Cardiac muscle cell (in vitro differentiated cells and primary cell): Measurements from ENCODE around the gene MPP1. TPM values are rescaled to one million over a fixed set of nuclear protein-coding genes. Genes with fewer than 3 reads are reported as not detected.
A peak's percentile ranks its signal among the peaks of the same experiment; 100 is the strongest.

ENCODE experiments used
- DNase-seq, 2 donors: peaks; one replicate each; pipeline versions ENCODE4 v3.0.0 to v3.0.0-alpha.2; 2010 to 2017; ENCODE audit warnings: low read depth in 1 of 2, low spot score in 1 of 2
- H3K27ac ChIP-seq: fragments of 200-600 bp; sonication (generic); 2 replicates; pipeline ENCODE4 v1.5.1; 2016
- H3K27me3 ChIP-seq: fragments of 200-600 bp; sonication (generic); 2 replicates; pipeline ENCODE4 v1.6.0; 2016; ENCODE audit warnings: control low read depth
- H3K36me3 ChIP-seq: fragments of 200-600 bp; sonication (generic); 2 replicates; pipeline ENCODE4 v1.5.1; 2016; ENCODE audit warnings: control low read depth
- H3K4me1 ChIP-seq: fragments of 200-600 bp; sonication (generic); 2 replicates; pipeline ENCODE4 v1.8.1; 2017; ENCODE audit warnings: low read depth, mild to moderate bottlenecking, mixed run types
- H3K4me3 ChIP-seq: fragments of 200-600 bp; sonication (generic); 2 replicates; pipeline ENCODE4 v1.5.1; 2016; ENCODE audit warnings: mild to moderate bottlenecking
- H3K9me3 ChIP-seq: fragments of 200-600 bp; sonication (generic); 2 replicates; pipeline ENCODE4 v1.5.1; 2017; ENCODE audit warnings: low read depth, mild to moderate bottlenecking, control low read depth
- polyA plus RNA-seq: library from polyadenylated mRNA; unstranded; fragments of >200 nt; fragmentation: Nextera tagmentation; extraction: Ambion mirVana; gene quantifications from 2 replicates; pipeline ENCODE4 v1.2.1, GENCODE V29; 2016
- total RNA-seq: library from RNA; depleted of rRNA; stranded (reverse); fragments of >200 nt; gene quantifications from 2 replicates; pipeline ENCODE4 v1.2.3, GENCODE V29; 2016
- TF ChIP-seq, protein P1 (sequence below): IDR thresholded peaks from 2 replicates; pipeline ENCODE4 v1.5.1; 2012; ENCODE audit warnings: low read depth, mild to moderate bottlenecking, low read length

The MPP1 gene
- total and polyA plus RNA-seq, 2 experiments from 2014 or later: 22.5 to 28.5 TPM

DNA sequence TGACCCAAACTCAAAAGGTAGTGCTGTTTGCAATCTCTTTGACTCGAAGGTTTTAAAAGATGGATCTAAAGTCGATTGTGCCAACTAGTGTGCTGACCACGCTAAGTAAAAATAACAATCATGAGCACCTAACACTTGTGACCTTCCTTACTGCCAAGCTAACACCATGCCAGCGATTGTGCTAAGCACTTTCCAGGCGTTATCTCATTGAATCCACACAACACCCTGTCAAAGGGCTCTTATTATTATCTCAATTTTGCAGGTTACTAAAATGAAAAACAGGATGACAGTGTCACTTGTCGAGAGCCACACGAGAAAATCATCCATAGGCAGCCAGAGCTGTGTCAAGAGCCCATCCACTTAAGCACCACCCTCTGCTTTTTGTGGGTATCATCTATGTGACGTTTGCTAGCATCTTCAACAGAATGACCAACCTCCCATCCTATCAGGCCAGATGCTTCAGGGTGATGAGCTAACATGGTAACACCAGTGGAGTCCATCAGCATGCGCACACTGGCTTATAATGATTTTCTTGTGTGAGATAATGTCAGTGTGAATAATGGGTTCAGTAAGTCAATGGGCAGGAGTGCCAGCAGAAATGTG, 53.5 kb downstream of the MPP1 start:
- Histone ChIP-seq H3K27me3 (peaks cover 9% of the 10 kb centered on the region), H3K9me3 (no peaks in the 10 kb centered on the region), H3K4me1 (peaks cover 6% of the 10 kb centered on the region), H3K27ac (no peak overlapping the region), H3K36me3 (no peaks in the 10 kb centered on the region), H3K4me3 (no peak overlapping the region)
- DNase-seq: peak in 1 of 2 donors; percentile 29
- TF ChIP-seq, protein P1, sequence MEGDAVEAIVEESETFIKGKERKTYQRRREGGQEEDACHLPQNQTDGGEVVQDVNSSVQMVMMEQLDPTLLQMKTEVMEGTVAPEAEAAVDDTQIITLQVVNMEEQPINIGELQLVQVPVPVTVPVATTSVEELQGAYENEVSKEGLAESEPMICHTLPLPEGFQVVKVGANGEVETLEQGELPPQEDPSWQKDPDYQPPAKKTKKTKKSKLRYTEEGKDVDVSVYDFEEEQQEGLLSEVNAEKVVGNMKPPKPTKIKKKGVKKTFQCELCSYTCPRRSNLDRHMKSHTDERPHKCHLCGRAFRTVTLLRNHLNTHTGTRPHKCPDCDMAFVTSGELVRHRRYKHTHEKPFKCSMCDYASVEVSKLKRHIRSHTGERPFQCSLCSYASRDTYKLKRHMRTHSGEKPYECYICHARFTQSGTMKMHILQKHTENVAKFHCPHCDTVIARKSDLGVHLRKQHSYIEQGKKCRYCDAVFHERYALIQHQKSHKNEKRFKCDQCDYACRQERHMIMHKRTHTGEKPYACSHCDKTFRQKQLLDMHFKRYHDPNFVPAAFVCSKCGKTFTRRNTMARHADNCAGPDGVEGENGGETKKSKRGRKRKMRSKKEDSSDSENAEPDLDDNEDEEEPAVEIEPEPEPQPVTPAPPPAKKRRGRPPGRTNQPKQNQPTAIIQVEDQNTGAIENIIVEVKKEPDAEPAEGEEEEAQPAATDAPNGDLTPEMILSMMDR: no peak

DNA sequence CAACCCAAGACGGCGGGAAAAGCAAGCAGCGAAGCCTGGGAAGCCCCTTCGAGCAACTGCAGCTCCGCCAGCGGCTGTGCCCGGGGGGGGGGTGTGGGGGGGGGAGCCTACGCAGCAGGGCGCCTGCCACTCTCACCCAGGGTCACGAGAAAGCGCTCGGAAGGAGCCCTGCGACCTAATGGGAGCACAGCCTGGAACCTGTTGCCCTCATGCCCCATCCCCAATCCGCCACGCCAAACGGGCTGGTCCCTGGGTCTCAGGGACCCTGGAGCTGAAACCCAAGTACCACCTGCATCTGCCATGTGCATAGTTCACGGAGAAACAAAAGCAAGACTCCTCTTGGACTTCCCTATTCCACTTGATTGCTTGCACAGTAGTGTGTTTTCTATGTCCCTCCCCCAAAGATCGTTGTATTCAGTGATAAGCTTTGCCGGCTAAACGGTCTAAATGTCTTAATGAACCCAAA, 54.0 kb downstream of the MPP1 start:
- Histone ChIP-seq H3K4me1 (peaks cover 6% of the 10 kb centered on the region), H3K4me3 (no peak overlapping the region), H3K27ac (no peak overlapping the region), H3K27me3 (peaks cover 9% of the 10 kb centered on the region), H3K36me3 (no peaks in the 10 kb centered on the region), H3K9me3 (no peaks in the 10 kb centered on the region)
- TF ChIP-seq, protein P1: no peak
- DNase-seq: peak in 1 of 2 donors; percentile 9

DNA sequence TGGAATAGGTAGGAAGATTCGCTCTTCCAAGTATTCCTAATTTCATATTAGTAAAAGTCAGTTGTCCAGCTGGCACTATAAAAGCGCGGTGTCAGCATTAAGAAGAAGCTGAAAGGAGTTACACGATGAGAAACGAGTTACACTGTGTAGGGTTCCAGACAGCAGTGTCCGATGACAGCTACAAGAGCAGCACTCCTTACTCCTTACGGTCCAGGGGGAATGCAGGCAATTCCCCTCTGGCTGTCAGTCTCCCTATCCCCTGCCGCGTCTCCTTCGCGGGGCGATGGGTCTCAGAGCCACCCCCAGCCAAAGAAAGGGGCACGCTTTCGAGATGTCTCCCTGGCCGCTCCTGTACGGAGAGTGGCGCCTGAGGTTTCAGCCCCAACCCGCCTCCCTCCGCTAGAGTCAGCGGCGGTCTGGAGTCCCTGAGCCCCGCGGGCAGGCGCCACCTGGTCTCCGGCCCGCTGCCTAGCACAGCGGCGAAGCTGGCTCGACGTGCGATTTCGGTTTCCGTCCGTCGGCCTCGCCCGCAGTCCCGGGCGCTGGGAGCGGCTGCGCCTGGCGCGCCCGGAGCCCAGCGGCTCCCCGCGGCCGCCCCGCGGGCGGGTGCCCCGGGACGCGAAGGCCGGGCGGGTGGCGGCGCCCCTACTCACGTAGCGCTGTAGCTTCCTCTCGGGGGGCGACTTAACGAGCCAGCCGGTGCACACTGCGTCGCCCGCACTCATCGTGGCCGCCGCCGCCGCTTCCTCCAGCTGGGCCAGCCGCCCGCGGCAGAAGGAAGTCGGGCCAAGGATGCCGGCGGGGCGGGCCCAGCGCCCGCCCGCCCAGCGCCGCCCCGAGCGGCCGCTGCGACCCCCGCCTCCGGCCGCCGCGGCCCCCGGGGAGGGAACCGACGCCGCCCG, 54.7 kb downstream of the MPP1 start, which contains the start of gene GAB3:
Gene GAB3, minus strand, starts transcription at position 777 of the 902 bp plus-strand sequence. Its CDS starts 52 bp downstream, at position 725.
- Histone ChIP-seq H3K9me3 (no peaks in the 10 kb centered on the region), H3K27ac (peak within 1 kb of the TSS; percentile 77), H3K27me3 (peaks cover 9% of the 10 kb centered on the region), H3K4me3 (no peak within 1 kb of the TSS), H3K4me1 (peaks cover 6% of the 10 kb centered on the region), H3K36me3 (no peaks in the 10 kb centered on the region)
- peak; percentile 35 to 77 for DNase-seq
- TF ChIP-seq, protein P1: no peak

DNA sequence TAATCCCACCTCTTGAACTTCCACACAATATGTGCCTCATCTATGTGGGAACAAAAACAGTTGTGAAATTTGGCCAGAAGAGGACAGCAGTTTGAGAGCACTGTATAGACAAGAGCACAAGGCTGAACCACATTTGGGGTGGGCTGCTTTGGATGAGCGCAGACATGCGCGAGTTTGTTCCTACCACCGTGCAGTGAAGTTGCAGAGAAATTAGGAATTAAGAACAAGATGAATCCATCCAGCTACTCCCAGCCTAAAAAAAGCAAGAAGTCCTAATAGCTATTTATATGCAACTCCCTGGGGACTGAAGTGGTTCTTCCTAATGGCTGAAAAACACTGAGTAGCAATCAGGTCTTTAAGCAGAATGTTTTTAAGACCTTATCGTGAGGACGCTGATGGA, 55.4 kb downstream of the MPP1 start:
- Histone ChIP-seq H3K9me3 (no peaks in the 10 kb centered on the region), H3K36me3 (no peaks in the 10 kb centered on the region), H3K4me3 (no peak overlapping the region), H3K27ac (no peak overlapping the region), H3K27me3 (peaks cover 9% of the 10 kb centered on the region), H3K4me1 (peaks cover 6% of the 10 kb centered on the region)
- DNase-seq: peak in 1 of 2 donors; percentile 46
- TF ChIP-seq, protein P1: peak; percentile 4

DNA sequence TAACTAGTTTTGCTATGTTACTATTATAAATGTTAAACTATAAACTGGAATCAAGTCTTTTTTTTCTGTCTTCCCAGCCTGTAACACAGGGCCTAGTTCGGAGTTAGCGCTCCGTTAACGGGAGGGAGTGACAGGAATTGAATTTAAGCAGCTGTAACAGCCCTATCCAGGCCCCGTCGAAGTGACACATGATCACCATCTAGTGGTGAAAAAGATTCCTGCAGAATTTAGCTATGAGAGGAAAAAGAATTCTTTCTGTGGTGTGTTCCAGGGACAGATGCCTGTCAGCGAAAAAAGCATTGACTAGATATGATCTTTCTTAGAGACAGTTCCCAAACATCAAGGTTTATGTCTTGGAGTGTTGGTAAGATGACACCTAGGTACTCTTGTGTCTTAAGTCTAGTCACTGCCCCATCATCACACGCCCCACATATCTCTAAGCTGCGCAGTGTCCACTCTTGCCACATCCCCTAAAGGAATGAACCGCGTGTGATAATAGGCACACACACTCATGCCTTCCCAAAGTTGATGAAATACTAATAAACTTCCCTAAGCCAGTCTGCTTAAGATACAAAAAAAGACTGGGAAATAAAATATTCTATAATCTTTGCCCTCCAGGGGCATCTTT, 56.5 kb downstream of the MPP1 start:
- Histone ChIP-seq H3K9me3 (no peaks in the 10 kb centered on the region), H3K36me3 (no peaks in the 10 kb centered on the region), H3K4me1 (peaks cover 6% of the 10 kb centered on the region), H3K27ac (no peak overlapping the region), H3K27me3 (peaks cover 9% of the 10 kb centered on the region), H3K4me3 (no peak overlapping the region)
- TF ChIP-seq, protein P1: peak; percentile 64
- DNase-seq: peak; percentile 61 to 69
